COLO829 (cell line): ENCODE data around the gene EID2.

Experiments
- DNase-seq: peaks from one replicate; pipeline ENCODE4 v3.0.0; 2012; ENCODE audit warnings: low spot score

The EID2 gene

GRCh38 chr19:39539518-39540332, at the start of gene EID2:
EID2 (minus strand) TSS chr19:39540161; CDS start chr19:39540079, 82 bp downstream.
- peak; percentile 99 for DNase-seq

- DNase-seq: no peak
These were observed 48.1 kb upstream of the EID2 start for GRCh38 chr19:39588066-39588465.

GRCh38 chr19:39587496-39587895, 47.5 kb upstream of the EID2 start:
- DNase-seq: no peak

GRCh38 chr19:39582891-39583625, 43.1 kb upstream of the EID2 start:
- DNase-seq: no peak

- no peak for DNase-seq
These were observed 42.5 kb upstream of the EID2 start for GRCh38 chr19:39582442-39582841.

GRCh38 chr19:39568604-39569003, 28.6 kb upstream of the EID2 start:
- no peak for DNase-seq

- no peak for DNase-seq
These were observed 26.1 kb upstream of the EID2 start for GRCh38 chr19:39566064-39566463.

- no peak for DNase-seq
These were observed 23.4 kb upstream of the EID2 start for GRCh38 chr19:39563408-39563807.

GRCh38 chr19:39558624-39559117, 18.7 kb upstream of the EID2 start:
- no peak for DNase-seq

GRCh38 chr19:39557811-39558623, 18.1 kb upstream of the EID2 start:
- no peak for DNase-seq

GRCh38 chr19:39555883-39556282, 15.9 kb upstream of the EID2 start:
- DNase-seq: no peak

- DNase-seq: no peak
These were observed 14.8 kb upstream of the EID2 start for GRCh38 chr19:39554701-39555311.

GRCh38 chr19:39553082-39553652, 13.2 kb upstream of the EID2 start:
- DNase-seq: no peak

GRCh38 chr19:39550197-39550596, 10.2 kb upstream of the EID2 start:
- no peak for DNase-seq

GRCh38 chr19:39546599-39546998, 6.6 kb upstream of the EID2 start:
- DNase-seq: no peak

GRCh38 chr19:39544911-39545310, 5.0 kb upstream of the EID2 start:
- no peak for DNase-seq

GRCh38 chr19:39544226-39544903, 4.4 kb upstream of the EID2 start:
- no peak for DNase-seq

- DNase-seq: no peak
These were observed 3.5 kb upstream of the EID2 start for GRCh38 chr19:39543477-39543857.

- DNase-seq: no peak
These were observed 2.2 kb upstream of the EID2 start for GRCh38 chr19:39542206-39542605.

- DNase-seq: no peak
These were observed 342 bp upstream of the EID2 start for GRCh38 chr19:39540333-39540673.

GRCh38 chr19:39539165-39539517, 820 bp downstream of the EID2 start:
- peak; percentile 29 for DNase-seq
